NCI-H1092 treated with DMSO at 0.1 percent for 48 hours (cell line): ENCODE measurements around the gene BAD.
"Not testable (repeated sequence)": the region's sequence is repeated elsewhere in the genome, so short reads cannot be mapped to it uniquely, and the experiment has no call there.

Experiments used
- DNase-seq: peaks from one replicate; lab custom pipeline; 2025; lab: John Stamatoyannopoulos, UW

BAD gene

GRCh38 chr11:64256300-64256699 lies 28.2 kb downstream of the BAD start:
- DNase-seq: no peak

- DNase-seq: no peak
Measured at GRCh38 chr11:64255135-64256128, 29.0 kb downstream of the BAD start.

DNA sequence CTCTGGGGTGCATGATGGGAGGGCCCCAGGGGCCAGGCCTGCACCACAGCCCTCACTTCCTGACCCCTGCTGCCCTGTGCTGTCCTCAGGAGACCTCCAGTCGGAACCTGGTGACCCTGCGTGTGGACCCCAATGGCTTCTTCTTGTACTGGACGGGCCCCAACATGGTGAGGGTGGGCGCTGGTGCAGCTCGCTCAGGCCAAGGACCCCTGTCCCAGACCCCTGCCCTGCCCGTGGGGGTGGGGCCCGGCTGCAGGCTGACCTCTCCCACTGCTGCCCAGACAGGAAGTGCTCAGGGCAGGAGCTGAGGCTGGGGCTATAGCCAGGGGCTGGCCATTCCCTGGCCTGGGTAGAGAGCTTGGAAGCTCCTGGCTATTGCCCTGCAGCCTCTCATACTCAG lies 30.1 kb downstream of the BAD start:
- no peak for DNase-seq

DNA sequence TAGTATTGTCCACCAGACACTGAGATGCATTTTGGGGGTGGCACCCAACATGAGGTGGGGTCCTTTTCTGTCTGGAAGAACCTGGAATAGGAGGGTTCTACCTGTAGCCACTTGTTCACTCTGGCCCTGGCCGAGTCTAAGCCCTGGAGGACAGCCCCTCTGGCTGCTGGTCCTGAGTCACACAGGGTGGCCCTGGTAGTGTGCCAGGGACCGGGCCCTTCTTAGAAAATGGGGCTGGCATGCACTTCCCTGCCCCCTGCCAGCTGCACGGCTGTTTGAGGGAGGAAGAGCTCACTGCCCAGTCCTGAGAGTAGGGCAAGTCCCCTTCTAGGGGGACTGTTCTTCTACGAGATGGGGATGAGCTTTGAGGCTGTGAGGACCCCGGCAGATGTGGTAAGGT lies 31.0 kb downstream of the BAD start:
- no peak for DNase-seq

DNA sequence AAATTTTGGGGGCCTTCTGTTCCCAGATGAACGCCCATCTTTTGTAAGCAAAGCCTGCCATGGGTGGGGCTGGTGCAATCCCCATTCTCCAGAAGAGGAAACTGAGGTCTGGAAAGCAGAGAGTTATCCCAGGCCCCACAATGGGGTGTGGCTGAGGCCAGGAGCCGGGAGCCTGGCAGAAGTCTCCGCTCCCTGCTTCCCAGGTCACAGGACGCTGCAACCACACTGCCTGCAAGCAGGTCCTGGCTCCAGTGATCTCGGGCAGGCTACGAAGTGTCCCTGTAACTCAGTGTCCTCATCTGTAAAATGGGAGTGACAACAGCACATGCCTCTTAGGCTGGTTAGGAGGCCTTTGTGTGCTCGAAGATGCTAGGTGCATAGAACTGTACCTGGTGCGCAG lies 31.4 kb downstream of the BAD start:
- no peak for DNase-seq

- DNase-seq: no peak
Measured at GRCh38 chr11:64252003-64252872, 32.2 kb downstream of the BAD start.

DNA sequence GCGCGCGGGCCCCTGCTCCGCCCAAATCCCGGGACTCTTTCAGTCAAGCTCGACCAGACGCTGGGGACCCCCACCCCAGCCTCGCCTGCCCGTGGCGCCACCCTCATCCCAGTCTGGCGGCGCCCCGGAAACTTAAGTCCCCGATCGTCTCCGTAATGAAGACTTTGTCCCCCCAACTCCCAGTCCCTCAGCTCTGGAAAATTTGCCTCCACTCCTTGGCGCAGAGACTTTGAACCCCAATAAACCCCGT lies 32.8 kb downstream of the BAD start:
- no peak for DNase-seq

DNA sequence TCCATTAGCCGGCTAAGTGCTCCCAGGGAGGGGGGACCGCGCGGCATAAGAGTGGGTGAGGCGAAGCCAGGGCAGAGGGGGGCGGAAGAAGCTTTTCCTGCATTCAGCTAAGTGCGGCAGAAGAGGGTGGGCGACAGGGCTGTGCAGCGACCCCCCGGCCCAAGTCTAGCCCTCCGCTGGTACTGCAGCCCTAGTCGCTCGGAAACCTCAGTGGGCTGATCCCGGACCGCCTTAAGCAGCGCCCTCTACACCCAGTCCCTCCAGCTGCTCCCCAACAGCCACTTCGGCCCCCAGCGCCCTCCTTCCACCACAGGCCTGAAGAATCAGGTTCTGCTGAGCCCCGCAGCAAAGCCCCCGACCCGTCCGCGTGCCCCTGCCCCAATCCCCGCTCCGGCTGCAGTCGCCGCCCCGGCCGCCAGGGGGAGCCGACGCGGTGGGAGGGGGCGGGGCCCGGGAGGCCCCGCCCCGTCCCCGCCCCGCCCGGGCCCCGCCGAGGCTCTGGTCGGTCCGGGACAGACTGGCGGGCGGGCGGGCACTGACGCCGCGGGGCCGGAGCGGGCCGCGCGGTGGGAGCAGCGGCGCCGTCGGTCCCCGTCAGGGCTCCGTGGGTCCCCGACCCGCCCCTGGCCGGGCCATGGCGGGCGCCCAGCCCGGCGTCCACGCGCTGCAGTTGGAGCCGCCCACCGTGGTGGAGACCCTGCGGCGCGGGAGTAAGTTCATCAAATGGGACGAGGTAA lies 33.3 kb downstream of the BAD start, which contains the start of gene PLCB3:
Gene PLCB3, plus strand, starts transcription at position 515 of the 737 bp plus-strand sequence. Its CDS starts 120 bp downstream, at position 635.
- DNase-seq: peak; percentile 65

- DNase-seq: peak; percentile 65
Measured at GRCh38 chr11:64250415-64251015, 34.0 kb downstream of the BAD start.

DNA sequence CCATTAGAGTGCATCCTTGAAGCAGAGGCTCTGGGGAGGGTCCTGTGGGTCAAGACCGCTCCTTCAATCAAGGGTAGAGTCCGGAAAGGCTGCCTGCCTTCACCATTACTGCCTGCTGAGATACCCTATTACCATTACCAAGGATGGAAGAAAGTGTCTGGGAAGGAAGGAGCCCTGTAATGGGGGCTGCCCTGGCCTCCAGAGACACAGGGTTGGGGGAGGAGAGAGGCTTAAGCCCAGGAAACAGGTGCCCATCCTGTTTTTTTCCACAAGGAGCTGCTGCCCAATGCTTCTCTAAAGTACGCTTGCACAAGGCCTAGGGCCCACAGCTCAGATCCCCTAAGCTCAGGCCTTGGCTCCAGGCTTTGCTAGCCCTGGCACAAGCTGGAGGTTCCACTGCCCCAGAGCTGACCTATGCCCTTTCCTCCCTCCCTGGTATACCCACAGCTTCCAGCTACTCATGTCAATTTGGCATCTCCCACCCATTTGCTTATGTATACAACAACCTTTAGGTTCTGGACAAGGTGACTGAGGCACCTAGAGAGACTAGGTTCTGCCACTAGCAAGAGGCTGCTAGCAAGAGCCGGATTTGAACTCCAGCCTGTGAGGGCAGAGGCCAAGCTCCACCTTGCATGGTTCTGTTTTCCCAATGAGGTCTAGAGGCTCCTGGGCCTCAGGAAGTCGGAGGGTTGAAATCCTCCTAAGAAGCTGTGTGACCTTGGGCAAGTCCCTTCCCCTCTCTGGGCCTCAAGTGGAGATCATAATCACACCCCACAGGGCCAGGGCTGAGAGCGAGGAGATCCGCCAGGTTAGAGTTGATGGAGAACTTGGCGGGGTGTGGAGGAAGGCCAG lies 34.7 kb downstream of the BAD start:
- DNase-seq: no peak

DNA sequence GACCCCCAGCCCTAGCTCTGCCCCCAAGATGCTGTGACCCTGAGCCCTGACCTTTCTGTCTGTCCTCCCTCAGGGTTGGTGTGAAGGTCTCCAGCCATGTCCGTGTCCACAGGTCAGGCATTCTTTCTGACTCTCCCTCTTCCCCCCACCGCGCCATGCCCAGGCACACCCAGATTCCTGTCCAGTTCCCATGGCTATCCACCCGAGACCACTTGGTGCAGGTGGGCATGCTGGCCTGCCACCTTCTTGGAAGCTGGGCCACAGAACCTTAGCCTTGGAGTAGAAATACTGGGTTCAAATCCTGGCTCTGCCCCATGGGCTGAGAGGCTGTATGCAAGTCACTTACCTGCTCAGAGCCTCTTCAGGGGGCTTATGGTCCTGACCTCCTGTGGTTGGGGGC lies 35.4 kb downstream of the BAD start:
- no peak for DNase-seq

DNA sequence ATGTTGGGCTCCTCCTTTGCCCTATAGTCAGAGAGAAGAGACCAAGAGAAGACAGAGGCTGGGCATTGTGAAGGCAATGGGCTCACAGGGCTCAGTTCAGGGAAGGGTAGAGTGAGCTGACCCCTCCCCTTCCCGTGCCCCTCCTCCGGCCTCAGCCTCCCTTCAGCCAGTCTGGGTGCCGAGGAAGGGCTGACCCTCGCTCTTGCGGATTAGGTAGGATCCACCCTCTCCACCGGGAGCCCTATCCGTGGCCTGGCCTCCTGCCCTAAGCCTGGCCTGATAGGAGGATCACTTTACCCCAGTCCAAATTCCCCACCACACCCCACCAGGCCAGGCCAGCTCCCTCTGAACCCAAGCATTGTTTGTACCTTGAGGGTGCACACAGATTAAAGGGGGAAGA lies 35.9 kb downstream of the BAD start:
- DNase-seq: no peak

- no peak for DNase-seq
Measured at GRCh38 chr11:64247729-64248531, 36.5 kb downstream of the BAD start.

DNA sequence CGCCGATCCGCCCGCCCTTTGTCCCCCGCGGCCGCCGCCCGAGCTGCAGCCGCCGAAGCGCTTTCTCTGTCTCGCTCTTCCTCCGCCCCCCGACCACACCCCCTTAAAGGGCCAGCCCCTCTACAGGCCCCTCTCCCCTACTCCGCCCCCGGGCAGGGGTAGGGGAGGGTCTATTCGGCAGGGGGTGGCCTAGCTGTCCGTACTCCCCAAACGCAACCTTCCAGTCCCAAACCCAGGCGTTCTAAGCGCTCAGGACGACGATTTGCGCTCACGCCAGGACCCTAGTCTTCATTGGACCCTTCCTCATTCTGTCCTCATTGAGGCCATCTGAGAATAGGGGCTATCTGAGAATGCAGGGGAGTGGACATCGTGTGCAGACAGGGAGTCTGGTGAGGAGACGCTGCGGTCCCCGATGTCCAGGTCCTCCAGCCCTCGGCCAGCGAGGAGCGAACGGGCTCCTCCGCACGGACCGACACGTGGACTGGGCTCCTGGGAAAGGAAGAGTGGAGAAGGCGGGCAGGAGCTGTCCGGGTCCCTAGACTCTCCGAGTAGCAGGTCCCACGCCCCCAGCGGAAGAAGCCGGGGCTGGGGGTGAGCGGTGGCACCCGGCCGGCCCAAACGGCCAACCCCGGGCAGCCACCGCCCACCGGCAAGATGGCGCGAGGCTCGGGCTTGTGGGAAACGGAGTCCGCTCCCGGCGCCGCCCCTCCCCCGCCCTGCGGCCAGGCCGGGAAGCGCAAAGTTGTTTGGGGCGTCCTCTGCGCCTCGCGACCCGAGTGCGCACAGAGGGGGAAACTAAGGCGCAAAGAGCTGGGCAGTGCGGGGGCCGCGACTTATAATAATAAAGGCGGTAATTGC lies 37.4 kb downstream of the BAD start, which contains the start of gene PPP1R14B:
Gene PPP1R14B, minus strand, starts transcription at position 73 of the 858 bp plus-strand sequence. CDS start 270 bp downstream, outside the sequence.
- peak; percentile 85 for DNase-seq

DNA sequence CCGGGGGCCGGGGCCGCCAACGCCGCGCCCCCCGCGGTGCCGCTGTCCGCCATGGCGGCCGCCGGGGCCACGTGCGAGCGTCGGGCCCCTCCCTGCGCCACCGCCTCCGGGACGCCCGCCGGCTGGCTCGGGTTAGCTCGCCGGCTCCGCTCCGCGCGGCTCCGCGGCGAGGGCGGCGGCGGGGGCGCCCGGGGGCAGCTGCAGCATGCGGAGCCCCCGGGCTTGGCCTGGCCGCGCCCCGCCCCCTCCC lies 37.9 kb downstream of the BAD start:
- not testable (repeated sequence) for DNase-seq

DNA sequence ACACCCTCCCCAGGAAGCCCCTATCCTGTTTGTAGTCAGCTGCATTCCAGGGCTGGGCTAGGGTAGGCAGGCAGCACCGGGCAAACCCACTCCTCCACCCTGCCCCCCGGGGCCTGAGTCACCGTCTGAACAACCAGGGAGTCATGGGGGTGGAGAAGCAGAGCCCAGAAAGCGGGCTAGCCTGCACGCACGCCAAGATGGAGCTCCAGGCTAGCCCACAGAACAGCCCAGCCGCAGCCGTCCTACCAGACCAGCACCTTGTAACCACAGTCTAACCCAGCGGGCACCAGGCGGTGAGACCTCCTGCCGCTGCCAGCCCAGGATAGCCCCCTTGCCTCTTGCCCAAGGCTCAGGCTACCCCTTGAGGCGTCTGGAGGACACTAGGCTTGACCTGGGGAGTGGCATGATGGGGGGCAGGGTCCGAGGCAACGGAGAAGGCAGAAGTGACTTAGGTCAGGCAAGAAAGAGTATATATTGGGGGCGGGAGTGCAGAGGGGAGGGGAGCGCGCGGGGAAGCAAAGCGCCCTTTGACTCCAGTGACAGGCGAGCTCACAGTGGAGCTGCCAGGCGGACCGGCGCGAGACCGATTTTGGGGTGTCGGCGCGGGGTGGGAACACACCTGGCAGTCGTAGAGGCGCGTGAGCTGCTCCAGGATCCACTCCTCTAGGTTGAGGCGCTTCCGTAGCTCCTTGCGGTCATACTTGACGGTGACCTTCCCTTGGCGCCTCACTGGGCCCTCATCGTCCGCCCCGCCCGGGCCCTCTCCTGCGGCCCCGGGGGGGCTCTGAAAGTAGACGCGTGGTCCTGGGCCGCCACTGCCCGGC lies 38.5 kb downstream of the BAD start:
- DNase-seq: peak; percentile 59

DNA sequence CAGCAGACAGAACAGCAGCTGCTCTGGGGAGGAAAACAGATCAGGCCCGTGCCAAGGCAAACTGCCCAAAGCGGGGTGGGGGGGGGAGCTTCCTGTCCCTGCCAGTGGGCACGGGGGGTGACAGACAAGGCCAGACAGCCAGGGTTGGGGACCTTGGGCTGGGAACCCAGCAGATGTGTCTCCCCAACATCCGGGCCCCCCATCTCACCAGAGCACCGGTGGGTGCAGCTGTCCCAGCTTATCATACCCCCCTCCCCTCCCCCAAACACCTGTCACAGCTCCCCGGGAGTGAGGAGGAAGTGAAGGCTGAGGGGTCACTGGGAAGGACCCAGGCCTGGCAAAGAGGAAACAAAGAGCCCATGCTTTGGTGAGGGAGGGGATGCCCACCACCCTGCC lies 39.1 kb downstream of the BAD start:
- peak; percentile 56 for DNase-seq

- no peak for DNase-seq
Measured at GRCh38 chr11:64244966-64245365, 39.5 kb downstream of the BAD start.
